Stimulated activated CD8-positive, alpha-beta memory T cell treated with anti-CD3 and anti-CD28 coated beads, Interleukin-4, amount 100 ng/mL, for 24 hours (primary cell): ENCODE results near the gene HBZ.
"Not testable (repeated sequence)": the region's sequence is repeated elsewhere in the genome, so short reads cannot be mapped to it uniquely, and the experiment has no call there.

Experiments
- DNase-seq: peaks from one replicate; pipeline ENCODE4 v3.0.0-alpha.2; 2020; ENCODE audit warnings: low read depth

The HBZ gene

DNA sequence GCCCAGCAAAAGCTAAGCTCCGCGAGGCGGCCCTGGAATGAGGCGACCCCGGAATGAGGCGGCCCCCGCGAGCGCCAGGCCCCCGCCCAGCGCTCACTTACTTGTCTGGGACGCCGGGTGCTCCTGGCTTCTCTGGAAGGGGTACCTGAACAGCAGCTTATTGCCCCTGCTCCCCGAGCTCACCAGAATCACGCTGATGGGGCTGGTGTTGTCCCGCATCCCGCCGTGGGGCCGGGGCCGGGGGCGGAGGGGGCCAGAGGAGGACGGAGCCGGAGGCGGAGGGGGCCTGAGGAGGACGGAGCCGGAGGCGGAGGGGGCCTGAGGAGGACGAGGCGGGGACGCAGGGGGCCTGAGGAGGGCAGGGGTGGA is 14.4 kb upstream of the HBZ start:
- peak; percentile 7 for DNase-seq

DNA sequence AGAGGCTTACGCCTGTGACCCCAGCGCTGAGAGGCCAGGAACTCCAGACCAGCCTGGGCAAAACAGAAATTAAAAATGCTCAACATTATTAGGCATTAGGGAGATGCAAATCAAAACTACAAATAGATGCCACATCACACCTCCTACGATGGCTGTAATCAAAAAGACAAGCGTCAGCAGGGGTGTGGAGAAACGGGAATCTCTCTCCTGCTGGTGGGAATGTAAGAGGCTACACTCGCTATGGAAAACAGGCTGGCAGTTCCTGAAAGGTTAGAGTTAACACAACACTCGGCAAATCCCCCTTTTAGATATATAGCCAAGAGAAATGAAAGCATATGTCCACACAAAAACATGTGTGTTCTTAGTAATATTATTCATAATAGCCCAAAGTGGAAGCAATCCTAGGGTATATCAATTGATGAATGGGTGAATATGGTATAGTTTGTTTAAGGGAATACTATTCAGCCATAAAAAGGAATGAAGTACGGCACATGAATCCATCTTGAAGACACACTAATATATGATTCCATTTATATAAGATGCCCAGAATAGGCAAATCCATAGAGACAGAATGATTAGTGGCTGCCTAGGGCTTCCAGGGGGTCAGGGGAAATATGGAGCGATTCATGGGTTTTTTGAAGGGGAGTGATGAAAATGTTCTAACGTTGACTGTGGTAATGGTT is 12.1 kb upstream of the HBZ start:
- DNase-seq: no peak

DNA sequence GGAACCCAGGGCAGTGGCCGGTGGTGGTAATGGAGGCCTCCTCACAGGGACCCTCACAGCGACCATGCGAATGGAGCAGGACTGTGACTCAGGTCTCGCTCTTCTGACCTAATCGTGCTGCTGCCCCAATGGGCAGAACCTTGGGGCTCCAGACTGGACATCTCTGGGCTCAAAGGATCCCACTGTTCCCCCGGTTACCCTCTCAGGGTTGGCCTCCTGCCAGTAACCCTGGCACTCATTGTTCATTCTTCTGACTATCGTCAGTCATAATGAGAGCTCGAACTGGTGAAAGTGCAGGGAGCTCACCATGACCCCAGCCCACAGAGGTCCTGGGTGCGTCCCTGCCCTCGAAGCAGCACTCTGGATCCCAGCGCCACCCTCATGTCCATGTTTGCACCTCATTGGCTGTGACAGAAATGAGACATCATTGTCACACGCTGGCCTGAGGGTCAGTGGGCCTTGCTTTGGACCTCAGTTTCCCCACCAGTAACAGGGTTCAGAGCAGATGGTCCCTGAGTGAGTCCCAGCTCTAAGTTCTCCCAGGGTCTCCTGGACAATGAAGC is 10.0 kb upstream of the HBZ start:
- DNase-seq: no peak

DNA sequence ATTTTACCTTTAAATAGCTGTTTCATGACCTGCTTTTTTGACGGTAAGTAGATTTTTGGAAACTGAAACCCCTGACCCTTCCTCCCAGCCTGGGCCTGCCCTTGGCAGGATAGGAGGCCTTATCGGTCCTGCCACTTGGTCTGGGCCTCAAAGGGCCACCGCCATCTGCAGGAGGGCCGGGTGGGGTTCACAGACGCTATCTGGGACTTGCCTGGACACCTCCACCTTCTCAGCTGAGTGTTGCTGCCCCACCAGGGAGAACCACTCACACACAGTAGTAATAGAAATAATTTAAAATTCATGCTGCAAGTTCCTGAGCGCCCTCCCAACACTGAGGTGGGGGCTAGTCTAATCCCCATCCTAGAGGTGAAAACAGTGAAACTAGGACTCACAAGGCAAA is 9.4 kb upstream of the HBZ start:
- DNase-seq: no peak

GRCh38 chr16:143456-143855 is 9.0 kb upstream of the HBZ start:
- DNase-seq: no peak

DNA sequence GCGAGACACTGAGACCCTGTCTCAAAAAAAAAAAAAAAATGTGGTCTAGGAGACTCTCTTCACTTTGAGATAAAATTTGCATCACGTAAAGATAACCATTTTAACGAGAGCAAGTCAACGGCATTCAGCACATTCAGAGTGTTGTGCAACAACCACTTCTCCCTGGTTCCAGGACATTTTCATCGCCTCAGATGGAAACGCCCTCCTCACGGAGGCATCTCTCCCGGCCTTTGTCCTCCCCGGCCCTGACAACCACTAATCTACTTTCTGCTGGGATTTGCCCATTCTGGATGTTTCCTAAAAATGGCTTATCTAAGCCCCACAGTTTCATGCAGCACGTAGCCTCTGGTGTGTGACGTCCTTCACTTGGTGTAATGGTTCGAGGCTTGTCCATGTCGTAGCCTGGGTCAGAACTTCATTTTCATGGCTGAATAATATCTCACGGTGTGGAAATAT is 7.6 kb upstream of the HBZ start:
- DNase-seq: no peak

DNA sequence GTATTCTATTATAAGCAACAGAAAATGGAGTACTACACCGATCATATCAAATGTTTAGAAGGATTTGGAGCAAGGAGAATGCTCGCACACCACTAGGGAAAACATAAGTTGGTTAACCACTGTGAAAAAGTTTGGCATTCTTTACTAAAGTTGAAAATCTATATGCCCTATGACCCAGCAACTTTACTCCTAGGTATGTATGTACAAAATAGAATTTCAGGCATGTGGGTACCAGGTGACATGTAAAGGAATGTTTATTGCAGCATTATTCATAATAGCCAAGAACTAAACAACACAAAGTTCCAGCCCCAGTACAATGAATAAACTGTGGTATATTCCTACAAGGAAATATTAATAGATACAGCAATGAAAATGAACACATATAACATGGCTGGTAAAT is 5.8 kb upstream of the HBZ start:
- no peak for DNase-seq

GRCh38 chr16:149024-149660 is 3.3 kb upstream of the HBZ start:
- no peak for DNase-seq

GRCh38 chr16:153129-153521 is 681 bp downstream of the HBZ start:
- not testable (repeated sequence) for DNase-seq

- not testable (repeated sequence) for DNase-seq
Measured at GRCh38 chr16:153550-154216, 1.2 kb downstream of the HBZ start.

DNA sequence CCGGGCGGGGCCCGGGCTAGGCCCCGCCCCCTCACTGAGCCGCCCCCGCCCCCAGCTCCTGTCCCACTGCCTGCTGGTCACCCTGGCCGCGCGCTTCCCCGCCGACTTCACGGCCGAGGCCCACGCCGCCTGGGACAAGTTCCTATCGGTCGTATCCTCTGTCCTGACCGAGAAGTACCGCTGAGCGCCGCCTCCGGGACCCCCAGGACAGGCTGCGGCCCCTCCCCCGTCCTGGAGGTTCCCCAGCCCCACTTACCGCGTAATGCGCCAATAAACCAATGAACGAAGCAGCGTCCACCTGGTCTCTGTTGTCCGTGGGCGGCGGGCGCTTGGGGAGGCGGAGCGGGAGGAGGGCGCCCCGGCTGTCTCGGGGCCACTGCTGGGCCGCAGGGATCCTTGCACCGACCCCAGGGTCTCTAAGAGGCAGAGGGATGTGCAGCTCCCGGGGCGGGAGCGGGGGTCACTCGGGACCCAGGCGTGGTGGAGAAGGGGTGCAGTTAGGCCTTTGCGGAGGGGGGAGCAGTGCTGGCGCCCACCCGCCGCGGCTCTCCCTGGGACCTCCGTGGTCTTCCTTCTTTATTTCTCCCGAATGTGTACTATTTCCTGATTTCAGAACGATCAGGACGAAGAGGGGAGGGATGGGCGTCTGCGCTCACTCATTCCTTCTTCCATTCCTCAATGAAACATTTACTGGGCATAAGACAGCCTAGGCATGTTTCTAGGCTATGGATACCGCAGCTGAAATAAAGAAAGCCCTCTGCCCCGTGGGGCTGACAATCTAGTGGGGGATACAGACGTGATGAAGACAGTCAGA is 2.0 kb downstream of the HBZ start:
- DNase-seq: no peak

GRCh38 chr16:155031-155398 is 2.6 kb downstream of the HBZ start:
- no peak for DNase-seq

- no peak for DNase-seq
Measured at GRCh38 chr16:159136-159849, 6.8 kb downstream of the HBZ start.

- DNase-seq: not testable (repeated sequence)
Measured at GRCh38 chr16:160242-160641, 7.8 kb downstream of the HBZ start.

DNA sequence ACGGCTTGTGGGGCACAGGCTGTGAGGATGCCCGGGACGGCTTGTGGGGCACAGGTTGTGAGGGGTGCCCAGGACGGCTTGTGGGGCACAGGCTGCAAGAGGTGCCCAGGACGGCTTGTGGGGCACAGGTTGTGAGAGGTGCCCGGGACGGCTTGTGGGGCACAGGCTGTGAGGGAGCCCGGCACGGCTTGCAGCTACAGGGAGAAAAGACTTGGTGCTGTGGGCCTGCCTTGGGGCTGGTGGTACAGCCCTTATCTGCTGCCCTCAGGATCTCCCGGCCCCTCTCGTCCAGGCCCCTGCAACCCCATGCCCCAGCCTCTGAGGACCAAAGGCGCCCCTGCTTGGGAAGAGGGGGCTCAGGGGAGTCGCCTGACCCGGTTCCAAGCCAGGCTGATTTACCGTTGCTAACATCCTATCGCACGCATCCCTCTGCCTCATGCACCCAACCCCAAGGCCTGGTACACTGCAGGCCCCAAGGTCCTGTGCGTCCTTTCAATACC is 8.3 kb downstream of the HBZ start:
- no peak for DNase-seq

- no peak for DNase-seq
Measured at GRCh38 chr16:162271-162991, 10.0 kb downstream of the HBZ start.

DNA sequence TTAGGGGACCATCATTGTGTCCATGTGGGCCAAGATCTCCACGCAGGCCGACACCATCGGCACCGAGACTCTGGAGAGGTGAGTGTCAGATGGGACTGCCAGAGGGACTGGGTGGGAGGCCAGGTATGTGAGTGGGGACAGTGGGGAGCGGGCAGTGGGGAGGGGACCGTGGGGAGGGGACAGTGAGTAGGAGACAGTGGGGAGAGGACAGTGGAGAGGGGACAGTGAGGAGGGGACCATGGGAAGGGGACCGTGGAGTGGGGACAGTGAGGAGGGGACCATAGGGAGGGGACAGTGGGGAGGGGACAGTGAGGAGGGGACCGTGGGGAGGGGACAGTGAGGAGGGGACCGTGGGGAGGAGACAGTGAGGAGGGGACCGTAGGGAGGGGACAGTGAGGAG is 10.7 kb downstream of the HBZ start:
- DNase-seq: not testable (repeated sequence)

DNA sequence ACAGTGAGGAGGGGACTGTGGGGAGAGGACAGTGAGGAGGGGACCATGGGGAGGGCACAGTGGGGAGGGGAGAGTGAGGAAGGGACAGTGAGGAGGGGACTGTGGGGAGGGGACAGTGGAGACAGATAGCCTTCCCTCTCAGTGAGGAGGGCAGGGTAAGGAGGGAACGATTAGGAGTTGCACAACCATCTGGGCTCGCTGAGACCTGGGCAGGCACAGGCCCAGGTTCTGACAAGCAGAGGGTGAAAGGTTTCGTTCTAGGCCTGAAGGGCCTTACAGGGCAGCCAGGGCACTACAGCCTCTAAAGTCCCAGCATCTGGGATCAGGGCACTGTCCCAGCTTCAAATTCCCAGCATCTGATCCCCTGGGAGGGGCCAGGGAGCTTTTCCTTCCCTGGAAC is 11.3 kb downstream of the HBZ start:
- DNase-seq: not testable (repeated sequence)

- DNase-seq: not testable (repeated sequence)
Measured at GRCh38 chr16:164134-164823, 11.8 kb downstream of the HBZ start.
